SK-N-MC (cell line): Measurements from ENCODE around the gene CRYAA.

Source experiments
- EZH2 ChIP-seq: fragments of 200-600 bp; sonication (generic); IDR thresholded peaks from one replicate; pipeline ENCODE4 v1.6.1; 2017; ENCODE audit warnings: antibody characterized with exemption
- POLR2AphosphoS5 ChIP-seq: IDR thresholded peaks from 2 replicates; pipeline ENCODE4 v1.6.1; 2012; ENCODE audit warnings: mild to moderate bottlenecking, low read depth, low read length, borderline replicate concordance

DNA sequence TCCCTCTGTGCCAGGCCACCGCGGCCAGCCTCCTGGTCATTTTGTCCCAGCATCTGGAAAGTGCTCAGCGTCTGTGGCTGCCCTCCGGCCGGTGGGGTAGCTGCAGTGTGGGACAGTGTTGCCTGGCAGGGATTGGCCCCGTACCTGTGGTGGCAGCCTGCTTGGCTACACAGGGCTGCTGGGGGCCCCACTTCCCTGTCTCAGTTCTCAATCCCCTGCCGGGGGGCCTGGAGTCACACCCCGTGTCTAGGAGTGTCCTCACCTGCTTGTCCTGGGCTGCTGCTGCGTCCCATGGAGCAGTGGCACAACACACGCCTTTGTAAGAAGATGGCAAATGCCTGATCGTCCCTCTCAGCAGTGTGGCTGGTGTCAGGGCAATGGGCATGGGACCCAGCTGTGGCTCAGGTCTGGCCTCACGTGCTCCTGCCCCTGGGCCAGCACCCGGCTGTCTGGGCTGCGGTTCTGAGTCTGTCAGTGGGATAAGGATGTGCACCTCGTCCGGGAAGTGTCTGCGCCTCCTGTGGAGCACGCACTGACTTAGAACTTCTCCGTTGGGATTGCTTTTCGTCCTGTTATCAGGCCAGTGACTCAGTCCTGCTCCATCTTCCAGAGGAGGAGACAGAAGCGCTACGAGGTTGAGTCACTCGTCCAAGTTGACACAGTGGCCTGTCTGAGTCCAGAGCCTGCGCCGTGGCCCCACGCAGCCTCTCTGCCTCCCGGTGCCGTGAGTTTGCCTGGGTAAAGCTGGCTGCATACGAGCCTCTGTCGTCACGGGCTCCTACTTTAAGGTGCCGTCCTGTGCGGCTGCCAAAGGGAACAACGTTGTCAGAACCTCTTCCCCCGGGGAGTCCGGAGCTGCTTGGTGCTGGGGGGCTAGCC is 41.0 kb downstream of the CRYAA start:
- no peak for TF ChIP-seq POLR2AphosphoS5
- no peak for TF ChIP-seq EZH2
